Tibial nerve (tissue), 3 donors: ENCODE measurements around the gene PLD5.

Experiments
- CTCF ChIP-seq, 5 experiments: fragments of 200-600 bp in 3 of 5; fragments of 450-650 bp in 2 of 5; sonication (generic) in 3 of 5; IDR thresholded peaks; one replicate each; pipeline ENCODE4 v1.5.1; 2016 to 2019; ENCODE audit warnings: antibody characterized with exemption in 5 of 5, mild to moderate bottlenecking in 3 of 5, moderate library complexity in 2 of 5
- POLR2A ChIP-seq, 2 donors: fragments of 450-650 bp; IDR thresholded peaks; one replicate each; pipeline ENCODE4 v1.6.1; 2017; ENCODE audit warnings: antibody characterized with exemption in 2 of 2, mild to moderate bottlenecking in 2 of 2, moderate library complexity in 2 of 2

GRCh38 chr1:242449661-242450060 lies 74.8 kb downstream of the PLD5 start:
- TF ChIP-seq CTCF (IDR thresholded peaks at IDR 0.05) (no peak), POLR2A (IDR thresholded peaks at IDR 0.05) (no peak)
